Central memory CD8-positive, alpha-beta T cell (primary cell): ENCODE results near the gene SORCS2.
"Not testable (repeated sequence)": the region's sequence is repeated elsewhere in the genome, so short reads cannot be mapped to it uniquely, and the experiment has no call there.

Experiments
- ATAC-seq: fragments of 150-1000 bp; cut with Tn5 transposase; replicated peaks from 2 replicates; pipeline ENCODE4 v1.10.0; 2022; ENCODE audit warnings: mild to moderate bottlenecking, moderate FRiP score, moderate number of reproducible peaks; ENCODE audit not compliant: poor library complexity, severe bottlenecking; ENCODE audit errors: extremely low read depth
- DNase-seq, 2 donors: peaks; one replicate each; pipeline ENCODE4 v3.0.0; 2021; ENCODE audit warnings: low spot score in 2 of 2
- H3K27ac Mint-ChIP-seq: one replicate; pipeline ENCODE4 v1.8.0; 2022; ENCODE audit warnings: low read depth, mild to moderate bottlenecking, moderate library complexity, mixed read lengths
- H3K27me3 Mint-ChIP-seq: one replicate; pipeline ENCODE4 v1.8.0; 2022; ENCODE audit warnings: mixed read lengths
- H3K36me3 Mint-ChIP-seq: one replicate; pipeline ENCODE4 v1.8.0; 2022; ENCODE audit warnings: mild to moderate bottlenecking, moderate library complexity, mixed read lengths; ENCODE audit not compliant: insufficient read depth
- H3K4me1 Mint-ChIP-seq: one replicate; pipeline ENCODE4 v1.8.0; 2022; ENCODE audit warnings: mixed read lengths
- H3K4me3 Mint-ChIP-seq: one replicate; pipeline ENCODE4 v1.8.0; 2022; ENCODE audit warnings: mild to moderate bottlenecking, moderate library complexity, mixed read lengths
- H3K9me3 Mint-ChIP-seq: one replicate; pipeline ENCODE4 v1.8.0; 2022; ENCODE audit warnings: mixed read lengths

The SORCS2 gene

DNA sequence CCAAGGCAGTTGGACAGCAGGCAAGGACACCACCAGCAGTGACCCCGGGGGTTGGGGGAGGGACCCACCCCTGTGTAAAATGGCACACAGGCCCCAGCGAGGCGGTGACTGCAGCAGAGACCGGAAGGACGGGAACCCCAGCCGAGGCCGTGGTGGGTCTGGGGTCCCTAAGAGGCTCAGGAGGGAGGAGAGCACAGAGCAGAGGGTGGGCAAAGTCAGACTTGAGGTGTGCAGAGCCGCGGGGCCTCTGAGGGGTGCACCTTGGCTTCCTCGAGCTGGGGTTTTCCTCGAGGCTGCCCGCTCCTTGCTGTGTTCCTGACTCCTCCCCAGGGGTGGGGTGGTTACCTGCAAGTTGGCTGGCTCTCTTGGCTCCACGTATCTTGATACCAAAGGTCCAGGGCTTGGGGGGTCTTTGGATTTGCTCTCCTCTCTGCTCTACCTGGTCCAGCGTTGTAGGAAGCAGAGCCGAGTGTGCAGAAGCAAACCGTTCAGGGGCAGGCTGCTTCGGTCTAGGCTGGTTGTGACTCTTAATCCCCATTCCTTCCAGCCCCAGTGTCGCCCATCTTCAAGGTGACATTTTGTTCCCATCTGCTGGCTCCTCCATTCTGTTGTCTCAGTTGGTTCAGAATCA lies 37.9 kb upstream of the SORCS2 start:
- ATAC-seq (no peak), DNase-seq (no peak)
- Mint-ChIP-seq H3K4me1 (no peaks in the 10 kb centered on the region), H3K27me3 (peaks cover 88% of the 10 kb centered on the region), H3K36me3 (no peaks in the 10 kb centered on the region), H3K27ac (no peak overlapping the region), H3K4me3 (no peak overlapping the region), H3K9me3 (no peaks in the 10 kb centered on the region)

DNA sequence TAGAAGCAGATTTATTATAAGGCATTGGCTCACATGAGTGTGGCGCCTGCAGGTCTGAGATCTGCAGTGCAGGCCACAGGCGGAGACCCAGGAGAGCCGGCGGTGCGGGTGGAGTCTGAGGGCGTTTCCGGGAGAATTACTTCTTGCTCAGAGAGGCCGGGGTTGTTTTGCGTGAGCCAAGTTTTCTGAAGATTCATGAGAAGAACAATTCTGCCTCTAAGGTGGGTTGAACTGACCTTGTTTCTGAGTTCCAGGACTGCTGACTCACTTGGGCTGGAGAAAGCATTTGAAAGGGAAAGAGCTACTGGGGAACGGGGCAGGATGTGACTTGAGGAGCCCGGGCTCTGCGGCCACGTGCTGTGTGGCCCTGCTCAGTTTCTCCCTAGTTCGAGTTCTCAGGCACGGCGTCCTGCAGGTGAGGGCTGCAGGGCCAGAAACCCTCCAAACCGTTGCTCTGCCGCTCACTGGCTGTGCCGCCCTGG lies 36.7 kb upstream of the SORCS2 start:
- DNase-seq (no peak), ATAC-seq (no peak)
- Mint-ChIP-seq H3K4me1 (no peaks in the 10 kb centered on the region), H3K4me3 (no peak overlapping the region), H3K36me3 (no peaks in the 10 kb centered on the region), H3K9me3 (no peaks in the 10 kb centered on the region), H3K27me3 (peaks cover 90% of the 10 kb centered on the region), H3K27ac (no peak overlapping the region)

DNA sequence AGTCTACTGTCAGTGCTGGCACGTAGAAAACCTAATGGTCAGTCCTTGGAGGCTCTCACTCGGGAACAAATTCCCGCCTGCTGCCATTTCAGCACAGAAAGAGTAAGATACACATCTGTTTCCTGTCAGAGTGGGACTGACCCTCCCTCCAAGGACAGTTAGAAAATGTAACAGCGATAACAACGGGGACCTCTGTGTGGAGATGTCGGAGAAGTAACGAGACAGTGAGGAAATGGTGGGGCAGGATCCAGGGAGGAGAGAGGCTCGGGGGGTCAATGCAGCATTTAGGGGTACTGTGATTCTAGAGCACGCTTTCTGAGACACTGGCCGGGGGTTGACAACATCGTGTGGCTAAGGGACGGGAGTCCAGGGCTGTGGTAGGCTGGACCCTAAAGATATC lies 36.0 kb upstream of the SORCS2 start:
- no peak for ATAC-seq
- H3K4me1 Mint-ChIP-seq, result no peaks in the 10 kb centered on the region
- H3K4me3 Mint-ChIP-seq, result no peak overlapping the region
- no peak overlapping the region for H3K27ac Mint-ChIP-seq
- H3K36me3 Mint-ChIP-seq, result no peaks in the 10 kb centered on the region
- H3K27me3 Mint-ChIP-seq, result peaks cover 90% of the 10 kb centered on the region
- no peaks in the 10 kb centered on the region for H3K9me3 Mint-ChIP-seq
- DNase-seq, result no peak

DNA sequence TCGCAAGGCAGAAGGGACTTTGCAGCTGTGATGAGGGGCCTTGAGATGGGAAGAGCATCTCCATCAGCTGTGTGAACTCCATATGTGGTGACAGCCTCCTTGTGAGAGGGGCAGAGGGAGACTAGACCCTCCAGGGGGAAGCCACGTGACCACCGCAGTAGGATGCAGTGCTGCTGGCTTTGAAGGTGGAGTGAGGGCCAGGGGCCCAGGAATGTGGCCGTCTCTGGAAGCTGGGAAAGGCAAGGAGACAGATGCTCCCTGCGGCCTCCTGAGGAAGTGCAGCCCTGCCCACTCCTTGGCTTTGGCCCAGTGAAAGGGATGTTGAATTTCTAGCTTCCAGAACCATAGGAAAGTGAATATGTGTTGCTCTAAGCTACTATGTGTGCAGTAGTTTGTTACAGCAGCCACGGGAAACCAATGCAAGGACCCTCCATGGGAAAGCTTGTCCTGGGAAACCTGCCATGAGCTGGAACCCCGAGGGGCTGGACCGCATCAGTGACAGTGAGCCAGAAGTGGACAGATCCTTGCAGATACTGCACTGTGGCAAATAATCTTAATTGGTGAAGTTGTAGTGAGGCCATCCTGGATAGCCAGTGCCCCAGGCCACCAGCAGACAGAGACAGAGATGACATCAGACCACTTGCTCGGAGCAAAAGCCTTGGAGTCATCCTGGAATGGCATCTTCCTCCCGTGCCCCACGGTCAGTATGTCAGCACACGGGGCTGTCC lies 35.4 kb upstream of the SORCS2 start:
- no peak overlapping the region for H3K27ac Mint-ChIP-seq
- H3K4me1 Mint-ChIP-seq, result no peaks in the 10 kb centered on the region
- no peaks in the 10 kb centered on the region for H3K36me3 Mint-ChIP-seq
- ATAC-seq (no peak), DNase-seq (no peak)
- no peaks in the 10 kb centered on the region for H3K9me3 Mint-ChIP-seq
- peaks cover 95% of the 10 kb centered on the region for H3K27me3 Mint-ChIP-seq
- no peak overlapping the region for H3K4me3 Mint-ChIP-seq

DNA sequence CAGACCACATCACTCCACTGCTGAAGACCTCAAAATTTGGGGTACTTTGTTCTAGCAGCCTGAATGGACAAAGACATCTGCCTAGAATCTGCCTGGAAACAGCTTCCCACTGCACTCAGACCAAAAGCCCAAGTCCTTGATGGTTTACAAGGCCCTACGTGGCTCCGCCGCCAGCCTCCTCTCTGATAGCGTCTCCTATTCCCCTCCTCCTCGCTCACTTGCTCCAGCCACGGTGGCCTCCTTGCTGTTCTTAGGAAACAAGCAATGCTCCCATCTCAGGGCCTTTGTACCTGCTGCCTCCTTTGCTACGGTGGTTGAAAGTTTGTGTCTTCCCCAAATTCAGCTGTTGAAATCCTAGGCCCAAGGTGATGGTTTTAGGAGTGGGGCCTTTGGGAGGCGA lies 34.7 kb upstream of the SORCS2 start:
- no peak overlapping the region for H3K4me3 Mint-ChIP-seq
- ATAC-seq, result no peak
- H3K27me3 Mint-ChIP-seq, result peaks cover 96% of the 10 kb centered on the region

DNA sequence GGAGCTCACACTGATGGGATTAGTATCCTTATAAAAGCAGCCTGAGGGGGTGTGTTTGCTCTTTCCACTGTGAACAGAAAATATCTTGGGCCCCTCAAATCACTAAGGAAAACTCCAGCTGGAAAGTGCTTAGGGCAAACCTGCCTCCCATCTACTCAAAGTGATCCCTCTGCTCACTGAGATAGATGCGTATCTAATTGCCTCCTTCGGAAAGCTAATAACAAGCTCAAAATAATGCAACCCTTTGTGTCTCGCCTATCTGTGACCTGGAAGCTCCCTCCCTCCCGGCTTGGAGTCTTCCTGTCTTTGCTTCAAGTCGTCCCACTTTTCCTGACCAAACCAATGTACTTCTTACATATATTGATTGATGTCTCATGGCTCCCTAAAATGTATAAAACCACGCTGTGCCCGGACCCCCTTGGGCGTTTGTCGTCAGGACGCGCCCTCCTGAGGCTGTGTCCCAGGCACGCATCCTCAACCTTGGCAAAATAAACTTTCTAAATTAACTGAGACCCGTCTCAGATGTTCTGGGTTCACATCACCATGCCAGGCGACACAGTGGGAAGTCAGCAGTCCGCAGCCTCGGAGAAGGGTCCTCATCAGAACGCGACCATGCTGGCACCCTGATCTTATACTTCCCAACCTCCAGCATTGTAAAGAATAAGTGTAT lies 34.1 kb upstream of the SORCS2 start:
- DNase-seq (no peak), ATAC-seq (no peak)
- no peaks in the 10 kb centered on the region for H3K4me1 Mint-ChIP-seq
- no peaks in the 10 kb centered on the region for H3K36me3 Mint-ChIP-seq
- H3K27me3 Mint-ChIP-seq, result peaks cover 96% of the 10 kb centered on the region
- H3K9me3 Mint-ChIP-seq, result no peaks in the 10 kb centered on the region
- no peak overlapping the region for H3K27ac Mint-ChIP-seq
- no peak overlapping the region for H3K4me3 Mint-ChIP-seq

More for the DNA sequence above, 34.7 kb upstream of the SORCS2 start:
- H3K36me3 Mint-ChIP-seq, result no peaks in the 10 kb centered on the region
- no peak for DNase-seq
- H3K9me3 Mint-ChIP-seq, result no peaks in the 10 kb centered on the region
- H3K4me1 Mint-ChIP-seq, result no peaks in the 10 kb centered on the region
- H3K27ac Mint-ChIP-seq, result no peak overlapping the region

DNA sequence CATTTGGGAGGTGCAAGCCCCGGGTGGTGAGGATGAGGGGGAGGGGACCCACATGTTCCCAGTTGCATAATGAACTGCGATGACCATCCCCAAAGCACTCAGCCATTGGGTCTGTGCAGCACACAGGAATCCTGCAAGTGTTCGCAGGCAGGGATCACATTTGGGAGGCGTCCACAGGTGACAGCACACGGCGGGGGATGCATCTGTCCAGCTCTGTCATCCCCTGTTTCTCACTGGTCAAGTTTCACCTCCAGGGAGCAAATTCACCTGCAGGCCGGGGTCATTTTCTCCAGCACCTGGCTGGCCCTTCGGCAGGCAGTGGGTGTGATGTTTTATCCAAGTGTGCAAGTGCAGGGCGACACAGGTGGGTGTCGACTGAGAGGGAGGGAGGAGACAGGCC lies 33.3 kb upstream of the SORCS2 start:
- H3K27me3 Mint-ChIP-seq, result peaks cover 94% of the 10 kb centered on the region
- H3K4me3 Mint-ChIP-seq, result no peak overlapping the region
- H3K36me3 Mint-ChIP-seq, result no peaks in the 10 kb centered on the region

DNA sequence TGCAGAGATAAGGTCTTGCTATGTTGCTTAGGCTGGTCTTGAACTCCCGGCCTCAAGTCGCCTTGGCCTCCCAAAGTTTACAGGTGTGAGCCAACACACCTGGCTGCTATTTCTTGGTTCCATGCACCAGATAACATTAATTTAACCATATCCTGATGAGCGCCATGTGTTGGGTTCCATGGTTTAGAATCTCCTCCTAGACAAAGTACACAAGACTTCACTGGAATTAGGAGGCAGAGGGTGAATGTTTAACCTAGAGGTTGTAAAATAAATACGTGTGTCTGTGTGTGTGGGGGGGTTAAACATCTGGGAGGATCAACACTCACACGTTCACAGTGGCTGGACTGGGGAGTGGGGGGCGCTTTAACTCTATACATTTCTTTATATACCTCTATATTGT lies 32.4 kb upstream of the SORCS2 start:
- Mint-ChIP-seq H3K4me3 (no peak overlapping the region), H3K36me3 (no peaks in the 10 kb centered on the region), H3K27ac (no peak overlapping the region), H3K27me3 (peaks cover 85% of the 10 kb centered on the region), H3K9me3 (no peaks in the 10 kb centered on the region), H3K4me1 (no peaks in the 10 kb centered on the region)
- ATAC-seq, result no peak
- no peak for DNase-seq

More for the DNA sequence above, 33.3 kb upstream of the SORCS2 start:
- no peak overlapping the region for H3K27ac Mint-ChIP-seq
- DNase-seq (no peak), ATAC-seq (no peak)
- no peaks in the 10 kb centered on the region for H3K4me1 Mint-ChIP-seq
- no peaks in the 10 kb centered on the region for H3K9me3 Mint-ChIP-seq

DNA sequence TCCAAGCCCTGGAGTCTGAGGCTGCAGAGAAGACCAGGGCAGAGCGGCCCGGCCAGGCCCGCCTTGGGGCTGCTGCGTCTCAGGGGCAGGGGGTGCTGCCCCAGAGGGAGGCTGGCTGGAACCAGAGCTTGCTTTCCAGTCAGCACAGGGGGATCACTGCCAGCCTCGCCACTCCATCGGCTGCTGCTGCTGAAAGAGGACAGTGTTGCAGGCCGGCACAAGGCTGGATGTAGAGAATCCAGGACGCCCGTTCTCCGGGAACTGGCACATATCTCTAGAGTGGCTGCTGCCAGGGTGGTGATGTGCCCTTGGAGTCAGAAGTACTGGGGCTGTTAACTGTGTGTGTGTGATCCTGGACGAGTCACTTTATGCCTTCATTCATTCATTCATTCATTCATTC lies 31.9 kb upstream of the SORCS2 start:
- Mint-ChIP-seq H3K4me1 (no peaks in the 10 kb centered on the region), H3K9me3 (no peaks in the 10 kb centered on the region), H3K4me3 (no peak overlapping the region), H3K36me3 (no peaks in the 10 kb centered on the region), H3K27ac (no peak overlapping the region), H3K27me3 (peaks cover 80% of the 10 kb centered on the region)
- ATAC-seq (no peak), DNase-seq (no peak)

DNA sequence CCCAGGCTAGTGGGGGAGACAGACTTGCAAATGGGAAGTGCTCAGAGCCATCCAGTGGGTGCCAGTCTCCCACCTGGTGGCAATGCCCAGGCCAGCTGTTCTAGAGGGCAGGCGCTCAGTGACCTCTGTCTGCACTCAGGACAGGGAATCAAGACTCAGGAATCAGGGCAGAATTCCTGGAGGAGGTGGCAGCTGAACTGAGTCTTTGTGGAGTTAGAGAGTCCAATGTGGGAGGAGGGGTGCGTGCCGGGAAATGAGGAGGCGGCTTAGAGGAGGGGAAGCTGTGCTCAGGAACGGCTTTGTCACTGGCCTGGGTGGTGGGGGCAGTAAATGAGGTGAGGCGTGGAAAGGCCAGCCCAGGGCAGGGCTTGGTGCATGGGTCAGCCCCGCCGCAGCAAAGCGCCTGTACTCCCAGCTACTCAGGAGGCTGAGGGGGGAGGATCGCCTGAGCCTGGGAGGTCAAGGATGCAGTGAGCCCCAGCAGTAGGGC lies 31.3 kb upstream of the SORCS2 start:
- DNase-seq, result no peak
- peaks cover 74% of the 10 kb centered on the region for H3K27me3 Mint-ChIP-seq
- H3K4me3 Mint-ChIP-seq, result no peak overlapping the region
- no peak for ATAC-seq
- H3K36me3 Mint-ChIP-seq, result no peaks in the 10 kb centered on the region
- H3K9me3 Mint-ChIP-seq, result no peaks in the 10 kb centered on the region
- H3K27ac Mint-ChIP-seq, result no peak overlapping the region
- H3K4me1 Mint-ChIP-seq, result no peaks in the 10 kb centered on the region

DNA sequence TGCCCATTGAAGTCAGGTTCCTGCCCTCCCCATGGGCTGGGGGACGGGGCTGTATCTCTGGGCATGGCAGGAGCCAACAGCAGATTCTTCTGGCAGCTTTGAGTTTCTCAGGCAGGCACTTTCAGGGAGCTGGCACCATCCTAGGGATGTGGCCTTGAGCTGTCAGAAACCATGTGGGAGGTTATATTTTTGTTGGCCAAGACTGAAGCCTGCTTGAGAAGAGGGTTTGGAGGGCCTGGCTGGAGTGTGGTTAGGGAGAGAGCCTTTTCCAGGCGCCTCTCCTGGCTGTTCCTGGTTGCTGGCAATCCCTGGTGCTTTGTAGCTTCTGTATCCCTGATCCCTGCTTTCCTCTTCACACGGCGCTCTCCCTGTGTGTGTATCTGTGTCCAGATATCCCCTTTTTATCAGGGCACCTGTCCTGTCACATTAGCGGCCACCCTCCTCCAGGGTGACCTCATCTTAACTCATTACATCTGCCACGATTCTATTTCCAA lies 30.6 kb upstream of the SORCS2 start:
- no peak for ATAC-seq
- H3K9me3 Mint-ChIP-seq, result no peaks in the 10 kb centered on the region
- H3K4me1 Mint-ChIP-seq, result no peaks in the 10 kb centered on the region
- H3K4me3 Mint-ChIP-seq, result no peak overlapping the region
- no peak overlapping the region for H3K27ac Mint-ChIP-seq
- DNase-seq, result no peak
- peaks cover 67% of the 10 kb centered on the region for H3K27me3 Mint-ChIP-seq
- H3K36me3 Mint-ChIP-seq, result no peaks in the 10 kb centered on the region

DNA sequence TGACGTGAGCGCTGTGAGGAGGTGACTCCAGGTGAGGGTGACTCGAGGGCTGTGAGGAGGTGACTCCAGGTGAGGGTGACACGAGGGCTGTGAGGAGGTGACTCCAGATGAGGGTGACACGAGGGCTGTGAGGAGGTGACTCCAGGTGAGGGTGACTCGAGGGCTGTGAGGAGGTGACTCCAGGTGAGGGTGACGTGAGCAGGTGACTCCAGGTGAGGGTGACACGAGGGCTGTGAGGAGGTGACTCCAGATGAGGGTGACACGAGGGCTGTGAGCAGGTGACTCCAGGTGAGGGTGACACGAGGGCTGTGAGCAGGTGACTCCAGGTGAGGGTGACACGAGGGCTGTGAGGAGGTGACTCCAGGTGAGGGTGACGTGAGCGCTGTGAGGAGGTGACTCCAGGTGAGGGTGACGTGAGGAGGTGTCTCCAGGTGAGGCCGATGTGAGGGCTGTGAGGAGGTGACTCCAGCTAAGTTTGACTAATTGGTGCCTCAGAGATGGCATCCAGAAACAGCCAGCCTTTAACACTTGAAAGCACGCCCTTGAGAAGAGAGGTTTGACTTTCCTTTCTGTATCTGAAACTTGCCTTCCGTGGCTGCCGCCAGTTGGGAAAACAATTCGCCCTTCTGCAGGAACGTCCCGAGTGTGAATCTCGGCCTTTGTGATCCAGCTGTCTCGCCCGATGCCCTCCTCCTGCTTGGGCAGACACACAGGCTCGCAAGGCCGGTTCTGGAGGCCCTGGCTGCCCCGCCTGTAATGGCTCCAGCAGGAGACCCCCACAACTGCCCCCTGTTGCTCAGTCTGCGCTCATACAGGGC lies 27.1 kb upstream of the SORCS2 start:
- not testable (repeated sequence) for H3K4me1 Mint-ChIP-seq, H3K27ac Mint-ChIP-seq, H3K9me3 Mint-ChIP-seq, DNase-seq, ATAC-seq, H3K36me3 Mint-ChIP-seq, H3K4me3 Mint-ChIP-seq
- H3K27me3 Mint-ChIP-seq, result peaks cover 33% of the 10 kb centered on the region
